ENCODE measurements around the gene WWC2.
"Not testable (repeated sequence)": the region's sequence is repeated elsewhere in the genome, so short reads cannot be mapped to it uniquely, and the experiment has no call there.

Gene WWC2

DNA sequence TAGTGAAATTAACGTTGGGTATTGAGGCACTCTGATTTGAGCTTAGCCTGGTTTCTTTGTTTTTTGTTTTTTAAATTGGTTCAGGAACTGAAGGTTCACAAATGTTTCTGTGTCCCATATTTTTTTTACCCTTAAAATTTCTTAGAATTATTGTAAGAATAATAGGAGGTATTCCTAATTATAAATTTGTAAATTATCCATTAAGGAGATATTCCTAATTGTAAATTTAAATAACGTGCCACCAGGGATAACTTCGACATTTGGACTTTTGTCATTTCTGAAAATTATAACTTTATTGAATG lies 1.2 kb downstream of the WWC2 start:
- no peak for DNase-seq (ENCODE audit: low read depth in 3 of 3, low spot score in 1 of 3)

GRCh38 chr4:183100827-183101226 lies 1.8 kb downstream of the WWC2 start:
- DNase-seq (ENCODE audit: low read depth in 3 of 3, low spot score in 1 of 3) = no peak

DNA sequence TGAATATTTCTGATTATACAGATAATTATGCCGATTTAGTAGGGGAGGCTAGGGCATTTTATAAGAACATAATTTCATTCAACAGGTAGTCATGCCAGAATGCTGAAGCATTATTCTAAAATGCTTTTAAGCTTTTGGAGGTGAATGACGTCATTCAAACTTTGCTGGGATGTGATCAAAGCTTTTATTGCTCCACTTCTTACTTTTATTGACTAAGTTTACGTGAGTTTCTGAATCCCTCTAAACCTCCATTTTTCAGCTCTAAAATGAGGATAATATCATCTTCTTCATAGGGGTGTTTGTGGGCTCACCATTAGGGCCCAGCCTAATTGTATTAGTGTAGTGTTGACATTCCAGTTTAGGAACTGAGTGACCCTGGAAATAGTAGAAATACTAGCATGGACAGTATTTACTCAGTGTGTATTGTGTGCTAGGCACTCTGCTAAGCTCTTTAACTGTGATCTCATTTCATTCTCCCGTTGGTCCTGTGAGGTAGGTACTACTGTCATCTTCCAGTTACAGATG lies 3.0 kb downstream of the WWC2 start:
- DNase-seq (ENCODE audit: low read depth in 3 of 3, low spot score in 1 of 3) = no peak

DNA sequence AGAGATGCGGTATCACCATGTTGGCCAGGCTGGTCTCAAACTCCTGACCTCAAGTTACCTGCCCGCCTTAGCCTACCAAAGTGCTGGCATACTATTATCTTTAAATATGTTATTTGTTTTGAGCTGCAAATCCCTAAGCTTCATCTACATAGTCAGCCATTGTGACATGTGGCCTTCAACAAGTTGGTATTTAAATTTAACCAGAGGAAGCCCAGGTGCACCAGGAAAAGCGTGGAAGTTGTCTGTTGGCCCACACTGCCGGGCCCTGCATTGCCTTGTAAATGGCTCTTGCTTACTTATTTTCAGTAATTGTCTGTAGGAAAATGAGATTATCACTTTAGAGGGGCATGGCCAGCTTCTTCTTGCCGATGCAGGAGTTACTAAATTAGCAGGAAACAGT lies 6.0 kb downstream of the WWC2 start:
- no peak for DNase-seq (ENCODE audit: low read depth in 3 of 3, low spot score in 1 of 3)

- no peak for DNase-seq (ENCODE audit: low read depth in 3 of 3, low spot score in 1 of 3)
Observed at GRCh38 chr4:183106839-183107238, 7.8 kb downstream of the WWC2 start.

GRCh38 chr4:183107891-183108459 lies 8.9 kb downstream of the WWC2 start:
- no peak for DNase-seq (ENCODE audit: low read depth in 3 of 3, low spot score in 1 of 3)

GRCh38 chr4:183110244-183110643 lies 11.2 kb downstream of the WWC2 start:
- no peak for DNase-seq (ENCODE audit: low read depth in 3 of 3, low spot score in 1 of 3)

GRCh38 chr4:183111452-183111885 lies 12.4 kb downstream of the WWC2 start:
- DNase-seq (ENCODE audit: low read depth in 3 of 3, low spot score in 1 of 3) = no peak

DNA sequence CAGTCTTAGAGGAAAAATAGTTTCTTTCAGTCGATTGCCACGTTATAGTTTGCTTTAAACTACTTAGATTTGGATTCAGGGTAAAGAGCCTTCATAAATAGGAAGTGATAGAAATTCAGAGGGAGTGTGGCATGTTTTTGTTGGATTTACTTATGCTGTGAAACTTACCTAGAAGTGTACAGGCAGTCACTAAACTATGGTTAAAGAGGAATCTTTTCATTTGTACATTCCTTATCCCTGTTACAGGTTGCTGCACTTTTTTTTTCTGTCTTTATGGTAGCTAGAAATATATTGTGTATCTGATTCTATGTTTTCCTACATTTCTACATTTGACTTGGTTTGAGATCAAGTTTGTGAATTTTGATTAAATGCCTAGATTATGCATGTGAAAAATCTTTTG lies 19.1 kb downstream of the WWC2 start:
- DNase-seq (ENCODE audit: low read depth in 3 of 3, low spot score in 1 of 3) = no peak

DNA sequence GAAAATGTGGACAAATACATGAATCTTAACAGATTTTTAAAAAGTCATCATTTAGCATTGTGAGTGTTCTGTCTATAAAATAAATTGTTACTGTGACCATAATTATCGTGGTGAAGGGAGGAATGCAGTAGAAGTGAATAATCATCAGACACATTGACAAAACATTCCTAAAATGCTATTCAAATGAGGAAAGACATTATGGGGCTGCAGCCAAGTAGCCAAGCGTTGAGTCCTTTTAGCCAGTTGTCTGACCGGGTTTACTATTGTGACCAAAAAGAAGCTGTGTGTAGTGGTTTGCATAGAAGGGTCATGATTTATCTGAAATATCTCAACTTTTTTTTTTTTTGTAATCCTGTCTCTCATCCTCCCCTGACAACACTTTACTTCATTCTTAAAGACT lies 19.5 kb downstream of the WWC2 start:
- no peak for DNase-seq (ENCODE audit: low read depth in 3 of 3, low spot score in 1 of 3)

GRCh38 chr4:183121660-183122059 lies 22.6 kb downstream of the WWC2 start:
- not testable (repeated sequence) for DNase-seq (ENCODE audit: low read depth in 3 of 3, low spot score in 1 of 3)

DNA sequence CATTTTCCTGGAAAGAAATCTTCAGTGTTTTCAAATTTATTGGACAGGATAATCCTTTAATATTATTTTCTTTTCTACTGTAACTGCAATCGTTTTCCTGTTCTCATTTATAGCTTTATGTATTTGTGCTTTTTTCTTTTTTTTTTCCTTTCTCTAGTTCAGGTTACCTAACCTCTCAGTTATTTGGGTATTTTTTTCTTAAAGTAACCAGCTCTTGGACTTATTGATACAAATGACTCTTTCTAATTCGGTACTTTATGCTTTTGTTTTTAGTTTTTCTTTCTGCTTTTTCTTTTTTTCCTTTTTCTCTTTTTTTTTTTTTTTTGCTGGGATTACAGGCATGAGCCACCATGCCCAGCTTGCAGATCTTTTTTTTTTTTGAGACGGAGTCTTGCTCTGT lies 25.2 kb downstream of the WWC2 start:
- DNase-seq (ENCODE audit: low read depth in 3 of 3, low spot score in 1 of 3) = no peak

GRCh38 chr4:183124865-183125264 lies 25.8 kb downstream of the WWC2 start:
- DNase-seq (ENCODE audit: low read depth in 3 of 3, low spot score in 1 of 3) = no peak

DNA sequence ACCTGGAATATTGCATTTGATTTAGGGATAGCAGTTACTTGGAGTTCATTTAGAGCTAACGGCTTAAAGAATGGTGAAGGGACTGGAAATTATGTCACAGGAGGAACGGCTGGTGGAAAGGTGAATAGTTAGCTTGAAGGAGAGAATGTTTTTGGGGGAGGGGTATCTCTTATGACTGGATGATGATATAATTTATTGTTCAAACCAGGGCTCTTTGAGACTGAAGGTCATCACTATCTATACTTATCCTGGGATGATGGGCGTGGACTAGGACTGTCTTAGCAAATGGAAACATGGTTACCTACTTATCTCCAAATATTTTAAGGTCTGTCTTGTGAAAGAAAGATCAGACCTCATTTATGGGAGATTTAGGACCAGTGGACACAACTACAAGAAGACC lies 30.1 kb downstream of the WWC2 start:
- DNase-seq (ENCODE audit: low read depth in 3 of 3, low spot score in 1 of 3) = no peak

DNA sequence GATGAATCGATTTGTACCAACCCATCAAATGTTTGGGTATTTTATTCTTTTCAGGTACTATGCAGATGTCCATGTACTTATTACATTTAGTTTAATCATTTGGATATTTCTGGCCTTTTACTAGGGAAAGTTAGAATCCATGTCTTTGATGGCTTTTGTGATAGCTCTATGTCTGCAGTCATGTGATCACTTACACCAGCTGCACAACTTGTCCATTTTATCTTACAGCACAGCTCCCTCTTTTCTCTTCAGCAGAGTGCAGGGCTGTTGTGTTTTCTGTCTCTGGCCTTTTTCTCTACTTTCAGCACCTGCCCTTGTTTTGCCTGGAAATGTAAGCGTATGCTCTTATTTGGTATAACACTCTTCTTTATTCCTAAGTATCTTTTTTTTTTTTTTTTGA lies 30.6 kb downstream of the WWC2 start:
- DNase-seq (ENCODE audit: low read depth in 3 of 3, low spot score in 1 of 3) = no peak

- DNase-seq (ENCODE audit: low read depth in 3 of 3, low spot score in 1 of 3) = no peak
Observed at GRCh38 chr4:183130328-183131155, 31.5 kb downstream of the WWC2 start.

DNA sequence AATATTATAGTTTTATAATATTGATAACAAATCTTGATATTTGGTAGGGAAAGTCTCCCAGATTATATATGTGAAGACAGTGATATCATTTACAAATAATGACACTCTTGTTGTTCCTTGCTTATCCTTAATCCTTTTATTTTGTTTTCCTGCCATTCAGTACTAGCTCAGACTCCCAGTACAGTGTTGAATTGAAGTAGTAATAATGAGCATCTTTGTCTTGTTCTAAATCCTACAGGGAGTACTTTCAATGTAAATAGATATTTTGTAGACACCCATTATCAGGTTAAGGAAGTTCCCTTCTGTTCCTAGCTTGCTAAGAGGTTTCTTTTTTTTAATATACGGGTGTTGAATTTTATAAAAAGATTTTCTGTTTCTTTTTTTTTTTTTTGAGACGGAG lies 33.0 kb downstream of the WWC2 start:
- DNase-seq (ENCODE audit: low read depth in 3 of 3, low spot score in 1 of 3) = no peak

- DNase-seq (ENCODE audit: low read depth in 3 of 3, low spot score in 1 of 3) = no peak
Observed at GRCh38 chr4:183132865-183133264, 33.8 kb downstream of the WWC2 start.

GRCh38 chr4:183136855-183137254 lies 37.8 kb downstream of the WWC2 start:
- no peak for DNase-seq (ENCODE audit: low read depth in 3 of 3, low spot score in 1 of 3)

DNA sequence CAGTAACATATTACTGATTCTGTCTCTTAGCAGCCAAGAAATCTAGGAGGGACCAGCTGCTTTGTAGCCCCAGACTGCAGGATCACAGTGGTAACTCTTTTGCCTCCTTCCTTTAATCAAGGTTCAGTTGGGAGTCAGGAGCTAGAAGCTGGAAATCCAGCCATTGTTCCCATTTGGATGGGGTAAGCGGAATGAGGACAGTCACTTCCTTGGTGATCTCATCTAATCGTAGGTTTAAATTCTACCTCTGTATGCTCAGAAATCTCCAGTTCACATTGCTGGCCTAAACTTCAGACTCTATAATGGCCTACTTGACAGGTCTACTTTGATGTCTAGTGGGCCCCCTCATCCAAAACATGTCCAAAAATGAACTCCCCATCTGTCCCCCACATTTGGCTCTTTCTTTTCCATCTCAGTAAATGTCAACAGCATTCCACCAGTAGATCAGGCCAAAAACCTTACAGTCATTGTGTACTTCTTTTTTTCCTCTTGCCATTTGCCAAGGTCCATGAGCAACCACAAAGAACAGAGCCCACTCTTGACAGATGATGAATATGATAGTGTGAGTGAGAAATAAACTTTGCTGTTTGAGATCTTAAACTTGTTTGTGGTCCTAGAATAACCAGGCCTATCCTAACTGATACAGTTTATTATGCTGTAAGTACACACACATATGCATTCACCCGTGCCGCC lies 40.1 kb downstream of the WWC2 start:
- DNase-seq (ENCODE audit: low read depth in 3 of 3, low spot score in 1 of 3) = no peak

- no peak for DNase-seq (ENCODE audit: low read depth in 3 of 3, low spot score in 1 of 3)
Observed at GRCh38 chr4:183139972-183140570, 41.0 kb downstream of the WWC2 start.

GRCh38 chr4:183140911-183141320 lies 41.9 kb downstream of the WWC2 start:
- DNase-seq (ENCODE audit: low read depth in 3 of 3, low spot score in 1 of 3) = no peak

Data from stimulated activated CD4-positive, alpha-beta T cell treated with anti-CD3 and anti-CD28 coated beads, TNF-alpha, amount 100 ng/mL, for 1 hour (primary cell).